Mucosa of descending colon (tissue), 3 donors: ENCODE measurements around the gene RANGRF. TPM values are rescaled to one million over a fixed set of nuclear protein-coding genes. Genes with fewer than 3 reads are reported as not detected.

Source experiments
- ATAC-seq: fragments of 200-7000 bp; cut with Tn5 transposase; one replicate; pipeline ENCODE4 v1.9.1; 2020; ENCODE audit warnings: mild to moderate bottlenecking, moderate library complexity
- DNase-seq, 3 donors: peaks; one replicate each; pipeline ENCODE4 v3.0.0-alpha.2; 2020
- H3K36me3 ChIP-seq: fragments of 200-600 bp; one replicate; pipeline ENCODE4 v1.8.0; 2021; ENCODE audit warnings: low read depth, mild to moderate bottlenecking
- H3K4me1 ChIP-seq: fragments of 200-600 bp; one replicate; pipeline ENCODE4 v1.8.0; 2021; ENCODE audit warnings: low read depth, mild to moderate bottlenecking
- H3K4me3 ChIP-seq: fragments of 200-600 bp; one replicate; pipeline ENCODE4 v1.8.0; 2021; ENCODE audit warnings: mild to moderate bottlenecking
- H3K9me3 ChIP-seq: fragments of 200-600 bp; one replicate; pipeline ENCODE4 v1.8.0; 2021; ENCODE audit warnings: mild to moderate bottlenecking
- intact Hi-C, 2 donors: fragments of 100-400 bp; cut with DNase I in 1 of 2; cut with micrococcal nuclease in 1 of 2; formaldehyde crosslinking; loops; one replicate each; pipeline versions ENCODE4 v1.11.0 to v1.11.1; 2022; cut with DNase I, micrococcal nuclease
- total RNA-seq, 3 donors: library from RNA; stranded (reverse); fragmentation: NEBNext Ultra II Directional in 2 of 3; extraction: Animal tissue kit (Norgen Biotek cat#: 25700) in 2 of 3; gene quantifications; one replicate each; pipeline versions ENCODE4 v1.2.1 to v1.2.4, GENCODE V29; 2021 to 2023
- TF ChIP-seq, protein P1 (sequence below): fragments of 200-600 bp; IDR thresholded peaks from one replicate; pipeline ENCODE4 v1.8.0; 2022; ENCODE audit warnings: antibody characterized with exemption, mild to moderate bottlenecking
- donor health status: DM: no; HTN: no; CAD: no; lungs with moderate emphysema.
- donor health status: DM: no; HTN: no; CAD: no.
- donor health status: DM: no; HTN: yes; CAD: no.

Gene RANGRF
- total RNA-seq, 3 donors from 2014 or later, result 11.5 to 26.9 (median 15.5) TPM

DNA sequence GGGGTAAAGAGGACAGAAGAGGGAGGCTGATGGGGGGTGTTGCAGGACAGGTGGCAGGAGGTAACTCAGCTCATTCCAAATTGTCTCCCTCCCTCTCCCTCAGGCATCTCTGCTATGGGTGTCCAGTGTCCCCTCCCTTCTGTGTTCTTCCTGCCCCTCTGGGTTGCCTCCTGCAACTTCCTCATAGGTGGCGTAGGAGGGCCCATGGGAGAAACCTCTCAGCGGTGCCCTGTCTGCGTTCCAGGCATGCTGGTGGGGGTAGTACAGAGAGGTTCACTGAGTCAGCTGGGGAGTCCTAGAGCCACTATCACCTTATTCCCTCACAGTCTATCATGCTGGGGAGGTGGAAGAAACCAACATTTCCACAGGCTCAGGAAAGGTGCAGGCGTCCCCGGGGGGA lies 36.5 kb downstream of the RANGRF start:
- Histone ChIP-seq H3K4me1 (no peaks in the 10 kb centered on the region), H3K4me3 (no peak overlapping the region), H3K36me3 (no peaks in the 10 kb centered on the region), H3K9me3 (no peaks in the 10 kb centered on the region)
- ATAC-seq (no peak), DNase-seq (no peak)
- TF ChIP-seq, protein P1, sequence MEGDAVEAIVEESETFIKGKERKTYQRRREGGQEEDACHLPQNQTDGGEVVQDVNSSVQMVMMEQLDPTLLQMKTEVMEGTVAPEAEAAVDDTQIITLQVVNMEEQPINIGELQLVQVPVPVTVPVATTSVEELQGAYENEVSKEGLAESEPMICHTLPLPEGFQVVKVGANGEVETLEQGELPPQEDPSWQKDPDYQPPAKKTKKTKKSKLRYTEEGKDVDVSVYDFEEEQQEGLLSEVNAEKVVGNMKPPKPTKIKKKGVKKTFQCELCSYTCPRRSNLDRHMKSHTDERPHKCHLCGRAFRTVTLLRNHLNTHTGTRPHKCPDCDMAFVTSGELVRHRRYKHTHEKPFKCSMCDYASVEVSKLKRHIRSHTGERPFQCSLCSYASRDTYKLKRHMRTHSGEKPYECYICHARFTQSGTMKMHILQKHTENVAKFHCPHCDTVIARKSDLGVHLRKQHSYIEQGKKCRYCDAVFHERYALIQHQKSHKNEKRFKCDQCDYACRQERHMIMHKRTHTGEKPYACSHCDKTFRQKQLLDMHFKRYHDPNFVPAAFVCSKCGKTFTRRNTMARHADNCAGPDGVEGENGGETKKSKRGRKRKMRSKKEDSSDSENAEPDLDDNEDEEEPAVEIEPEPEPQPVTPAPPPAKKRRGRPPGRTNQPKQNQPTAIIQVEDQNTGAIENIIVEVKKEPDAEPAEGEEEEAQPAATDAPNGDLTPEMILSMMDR, result no peak
- intact Hi-C loops, result no loop called here

DNA sequence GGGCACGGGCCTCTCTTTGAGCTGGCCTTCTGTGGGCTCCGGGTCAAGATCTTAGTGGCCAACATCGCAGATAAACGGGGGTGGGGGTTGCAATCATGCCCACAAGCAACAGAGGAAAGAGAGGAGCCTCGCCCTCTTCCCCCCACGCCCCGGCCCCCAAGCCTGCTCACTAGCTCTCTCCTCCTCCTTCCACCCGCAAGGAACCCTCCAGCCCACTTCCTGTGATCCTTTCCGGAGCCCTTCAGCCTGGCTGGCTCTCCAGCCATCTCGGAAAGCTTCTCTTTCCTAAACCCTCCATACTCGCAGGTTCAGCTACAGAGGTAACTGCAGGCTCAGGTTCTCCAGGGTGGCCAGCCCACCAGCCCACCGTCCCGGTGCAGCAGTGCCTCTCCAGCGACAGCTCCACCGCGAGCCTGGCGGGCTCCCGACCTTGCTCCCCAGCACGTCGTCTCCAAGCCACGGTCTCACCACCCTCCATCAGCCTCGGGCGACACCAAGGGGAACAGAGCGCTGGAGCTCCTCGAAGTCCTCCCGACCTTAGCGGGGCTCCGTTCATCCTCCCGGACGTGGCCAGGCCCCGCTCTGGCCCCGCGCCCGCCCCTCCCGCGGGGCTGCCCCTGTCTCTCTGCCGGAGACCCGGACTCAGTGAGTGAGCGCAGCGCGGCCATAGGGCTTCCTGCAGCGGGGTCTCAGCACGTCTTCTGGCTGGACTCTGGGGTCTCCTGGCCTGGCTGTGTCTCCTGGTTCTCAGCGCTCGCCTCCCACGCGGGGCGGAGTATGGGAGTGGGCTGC lies 38.2 kb downstream of the RANGRF start:
- H3K36me3 ChIP-seq, result no peaks in the 10 kb centered on the region
- no peaks in the 10 kb centered on the region for H3K4me1 ChIP-seq
- intact Hi-C loops, result no loop called here
- TF ChIP-seq, protein P1, result no peak
- no peaks in the 10 kb centered on the region for H3K9me3 ChIP-seq
- ATAC-seq (peak; percentile 46), DNase-seq (peak in 2 of 3 donors; percentile 20 to 47)
- no peak overlapping the region for H3K4me3 ChIP-seq

DNA sequence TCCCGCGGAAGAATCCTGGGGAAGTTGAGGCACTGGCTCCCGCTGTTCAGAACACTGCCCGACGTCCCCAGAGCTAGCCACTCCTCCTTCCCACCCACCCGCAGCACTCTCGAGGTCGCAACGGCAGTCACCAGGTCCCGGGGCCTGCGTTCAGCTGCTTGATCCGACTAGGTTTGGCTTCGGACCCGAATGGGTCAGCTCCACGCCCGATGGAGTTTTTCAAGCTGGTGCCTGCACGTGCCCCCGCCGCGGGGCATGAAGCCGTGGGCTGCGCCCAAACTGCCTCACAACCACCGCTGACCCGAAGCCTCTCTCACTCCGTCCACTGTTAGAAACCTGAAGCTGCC lies 38.8 kb downstream of the RANGRF start:
- TF ChIP-seq, protein P1, result no peak
- DNase-seq (peak in 1 of 3 donors; percentile 50), ATAC-seq (no peak)
- H3K36me3 ChIP-seq, result no peaks in the 10 kb centered on the region
- intact Hi-C loops, result no loop called here
- no peaks in the 10 kb centered on the region for H3K4me1 ChIP-seq
- no peak overlapping the region for H3K4me3 ChIP-seq
- no peaks in the 10 kb centered on the region for H3K9me3 ChIP-seq

DNA sequence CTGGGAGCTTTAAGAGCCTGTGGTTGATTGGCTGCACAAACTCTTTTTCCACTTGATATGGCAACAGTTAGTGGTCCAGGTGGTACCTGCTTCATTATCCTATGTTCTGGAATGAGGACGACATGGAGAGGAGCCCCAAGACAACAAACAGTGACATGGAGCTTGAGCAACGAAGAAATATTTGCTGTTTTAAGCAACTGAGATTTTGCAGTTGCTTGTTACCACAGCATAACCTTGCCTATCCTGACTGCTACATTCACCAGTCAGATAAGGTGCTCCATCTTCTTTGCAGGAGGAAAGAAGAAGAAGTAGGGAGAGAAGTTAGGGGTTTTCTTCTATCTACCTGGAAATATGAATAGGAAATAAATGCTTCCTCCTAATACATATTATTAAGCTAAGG lies 43.7 kb downstream of the RANGRF start:
- no peak for DNase-seq
- intact Hi-C loops, result no loop called here
- no peak for ATAC-seq
- Histone ChIP-seq H3K36me3 (no peaks in the 10 kb centered on the region), H3K4me3 (no peak overlapping the region), H3K9me3 (no peaks in the 10 kb centered on the region), H3K4me1 (no peaks in the 10 kb centered on the region)
- TF ChIP-seq, protein P1, result no peak

DNA sequence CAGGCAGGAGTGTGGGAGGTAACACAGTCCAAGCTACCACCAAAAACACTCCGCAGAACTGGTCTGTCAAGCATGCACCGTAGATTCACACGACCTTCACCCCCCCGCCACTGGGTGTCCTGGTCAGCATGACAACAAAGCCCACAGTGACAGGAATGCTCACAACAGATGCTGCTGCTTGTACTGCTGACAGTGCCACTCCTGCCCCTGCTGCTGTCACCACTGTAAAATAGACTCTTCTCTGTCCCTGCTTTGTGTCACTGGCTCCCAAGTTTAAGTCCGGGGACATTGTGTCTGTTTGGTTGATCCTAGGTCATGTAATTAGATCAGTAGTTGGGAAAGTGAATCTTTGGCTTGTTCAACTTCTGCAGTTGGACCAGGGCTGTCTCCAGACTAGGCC lies 44.2 kb downstream of the RANGRF start:
- ATAC-seq (no peak), DNase-seq (no peak)
- H3K9me3 ChIP-seq, result no peaks in the 10 kb centered on the region
- H3K4me1 ChIP-seq, result no peaks in the 10 kb centered on the region
- H3K4me3 ChIP-seq, result no peak overlapping the region
- no peaks in the 10 kb centered on the region for H3K36me3 ChIP-seq
- TF ChIP-seq, protein P1, result no peak
- intact Hi-C loops, result no loop called here
